ENCODE measurements around the gene CPNE8.

DNA sequence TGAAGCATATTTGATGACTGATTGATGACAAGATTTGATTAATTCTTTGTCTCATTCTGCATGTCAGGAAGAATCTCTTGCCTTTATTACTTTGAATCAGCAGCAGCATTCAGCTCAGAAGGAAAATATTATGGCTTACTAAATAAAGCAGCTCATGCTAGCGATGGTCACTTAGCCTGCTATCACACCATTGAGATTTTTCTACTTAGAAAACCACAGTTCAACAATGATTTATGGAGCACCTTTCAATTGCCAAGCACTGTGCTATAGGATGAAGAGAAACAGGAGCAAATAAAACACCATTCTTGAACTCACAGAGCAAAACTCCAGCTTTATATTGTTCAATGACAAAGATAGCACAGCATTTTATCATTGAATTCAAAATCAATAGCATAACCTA is 197.7 kb downstream of the CPNE8 start:
- TF ChIP-seq CTCF (optimal IDR thresholded peaks at IDR 0.05 in 1 of 3, IDR thresholded peaks at IDR 0.05 in 1 of 3, conservative IDR thresholded peaks at IDR 0.05 in 1 of 3; ENCODE audit: extremely low read depth in 1 of 3, insufficient read depth in 2 of 3, low read length in 3 of 3) = no peak
- no peak for TF ChIP-seq EZH2 (IDR thresholded peaks at IDR 0.05; ENCODE audit: low read length)
